ENCODE data around the gene RBBP4.
"Not testable (repeated sequence)": the region's sequence is repeated elsewhere in the genome, so short reads cannot be mapped to it uniquely, and the experiment has no call there.

Gene RBBP4

DNA sequence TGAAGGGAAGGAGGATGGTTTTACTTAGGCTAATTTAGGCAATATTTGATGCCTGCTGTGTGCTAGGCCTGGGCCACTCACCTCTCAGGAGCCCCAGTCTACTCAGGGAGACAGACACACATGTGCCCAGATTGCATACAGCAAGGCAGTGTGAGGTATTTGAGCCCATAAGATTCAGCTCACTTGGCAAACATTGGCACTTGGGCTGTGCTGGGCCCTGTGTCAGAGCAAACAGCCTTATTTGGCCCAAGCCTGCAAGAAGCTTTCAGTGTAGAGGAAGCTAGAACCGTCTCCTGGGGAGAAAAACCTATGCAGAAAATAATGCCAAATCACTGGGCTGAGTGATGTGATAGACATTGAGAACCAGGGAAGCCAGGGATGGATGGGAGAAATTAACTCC is 55.5 kb downstream of the RBBP4 start:
- no peak overlapping the region for H3K4me3 ChIP-seq (ENCODE audit: low read depth, low read length)

DNA sequence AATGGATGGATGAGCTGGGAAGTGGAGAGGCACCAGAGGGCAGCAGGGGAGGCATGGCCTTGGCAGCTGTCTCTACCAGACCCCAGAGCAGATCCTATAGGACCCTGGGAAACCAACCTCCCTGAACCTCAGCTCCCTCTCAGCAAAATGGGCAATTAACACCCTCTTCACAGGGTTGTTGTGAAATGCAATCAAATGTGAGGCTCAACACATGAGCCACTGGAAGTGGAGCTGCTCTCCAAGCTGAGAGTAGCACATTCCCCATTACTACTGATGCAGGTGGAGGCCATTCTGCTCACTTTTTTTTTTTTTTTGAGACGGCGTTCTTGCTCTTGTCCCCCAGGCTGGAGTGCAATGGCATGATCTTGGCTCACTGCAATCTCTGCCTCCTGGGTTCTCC is 58.1 kb downstream of the RBBP4 start:
- TF ChIP-seq, protein P1, sequence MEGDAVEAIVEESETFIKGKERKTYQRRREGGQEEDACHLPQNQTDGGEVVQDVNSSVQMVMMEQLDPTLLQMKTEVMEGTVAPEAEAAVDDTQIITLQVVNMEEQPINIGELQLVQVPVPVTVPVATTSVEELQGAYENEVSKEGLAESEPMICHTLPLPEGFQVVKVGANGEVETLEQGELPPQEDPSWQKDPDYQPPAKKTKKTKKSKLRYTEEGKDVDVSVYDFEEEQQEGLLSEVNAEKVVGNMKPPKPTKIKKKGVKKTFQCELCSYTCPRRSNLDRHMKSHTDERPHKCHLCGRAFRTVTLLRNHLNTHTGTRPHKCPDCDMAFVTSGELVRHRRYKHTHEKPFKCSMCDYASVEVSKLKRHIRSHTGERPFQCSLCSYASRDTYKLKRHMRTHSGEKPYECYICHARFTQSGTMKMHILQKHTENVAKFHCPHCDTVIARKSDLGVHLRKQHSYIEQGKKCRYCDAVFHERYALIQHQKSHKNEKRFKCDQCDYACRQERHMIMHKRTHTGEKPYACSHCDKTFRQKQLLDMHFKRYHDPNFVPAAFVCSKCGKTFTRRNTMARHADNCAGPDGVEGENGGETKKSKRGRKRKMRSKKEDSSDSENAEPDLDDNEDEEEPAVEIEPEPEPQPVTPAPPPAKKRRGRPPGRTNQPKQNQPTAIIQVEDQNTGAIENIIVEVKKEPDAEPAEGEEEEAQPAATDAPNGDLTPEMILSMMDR (IDR thresholded peaks at IDR 0.05; ENCODE audit: borderline replicate concordance, insufficient read depth, low read depth, low read length): no peak
- H3K4me3 ChIP-seq (ENCODE audit: low read depth, low read length): no peak overlapping the region

More for the DNA sequence above, 55.5 kb downstream of the RBBP4 start:
- TF ChIP-seq, protein P1 (IDR thresholded peaks at IDR 0.05; ENCODE audit: borderline replicate concordance, insufficient read depth, low read depth, low read length): no peak

DNA sequence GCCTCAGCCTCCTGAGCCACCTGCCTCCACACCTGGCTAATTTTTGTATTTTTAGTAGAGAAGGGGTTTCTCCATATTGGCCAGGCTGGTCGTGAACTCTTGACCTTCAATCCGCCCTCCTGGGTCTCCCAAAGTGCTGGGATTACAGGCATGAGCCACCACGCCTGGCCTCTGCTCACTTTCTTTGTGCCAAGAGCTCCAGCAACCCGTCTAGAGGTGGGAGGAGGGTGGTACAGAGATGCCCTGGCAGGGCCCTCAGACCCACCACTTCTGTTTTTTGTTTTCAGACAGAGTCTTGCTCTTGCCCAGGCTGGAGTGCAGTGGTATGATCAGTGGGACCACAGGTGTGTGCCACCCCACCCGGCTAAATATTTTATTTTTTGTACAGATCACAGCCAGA is 58.5 kb downstream of the RBBP4 start:
- H3K4me3 ChIP-seq (ENCODE audit: low read depth, low read length): no peak overlapping the region
- TF ChIP-seq, protein P1 (IDR thresholded peaks at IDR 0.05; ENCODE audit: borderline replicate concordance, insufficient read depth, low read depth, low read length): no peak

DNA sequence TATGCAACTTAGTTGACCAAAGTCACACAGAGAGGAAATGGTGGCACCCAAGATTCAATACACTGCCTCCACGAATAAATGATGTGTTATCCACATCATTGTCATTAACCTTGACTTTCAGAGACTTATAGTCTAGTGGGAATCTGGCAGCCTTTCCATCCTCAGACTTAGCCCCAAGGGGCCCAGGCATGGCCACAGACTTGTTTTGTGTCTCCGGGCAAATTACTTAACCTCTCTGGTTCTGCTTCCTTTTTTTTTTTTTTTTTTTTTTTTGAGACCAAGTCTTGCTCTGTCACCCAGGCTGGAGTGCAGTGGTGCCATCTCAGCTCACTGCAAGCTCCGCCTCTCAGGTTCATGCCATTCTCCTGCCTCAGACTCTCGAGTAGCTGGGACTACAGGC is 60.2 kb downstream of the RBBP4 start:
- H3K4me3 ChIP-seq (ENCODE audit: low read depth, low read length): not testable (repeated sequence)

DNA sequence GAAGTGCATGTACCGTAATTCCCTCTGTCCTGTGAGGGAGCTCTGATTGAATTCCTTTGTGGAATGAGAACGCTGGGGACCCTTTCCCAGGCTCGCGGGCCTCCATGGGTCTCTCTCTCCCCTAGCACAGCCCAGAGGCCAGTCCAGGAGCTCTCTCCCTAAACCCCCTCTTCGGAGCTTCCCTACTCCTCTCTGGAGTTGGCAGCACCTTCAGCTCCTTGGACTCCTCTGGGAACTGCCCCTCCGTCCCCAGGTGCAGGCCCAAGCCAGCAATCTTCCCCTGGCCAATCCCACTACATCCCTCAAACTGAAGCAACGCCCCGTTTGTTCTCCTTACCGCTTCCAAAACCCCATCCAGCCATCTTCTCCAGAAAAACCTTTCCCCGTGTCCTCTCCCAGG is 62.1 kb downstream of the RBBP4 start:
- no peak overlapping the region for H3K4me3 ChIP-seq (ENCODE audit: low read depth, low read length)
- TF ChIP-seq, protein P1 (IDR thresholded peaks at IDR 0.05; ENCODE audit: borderline replicate concordance, insufficient read depth, low read depth, low read length): no peak

DNA sequence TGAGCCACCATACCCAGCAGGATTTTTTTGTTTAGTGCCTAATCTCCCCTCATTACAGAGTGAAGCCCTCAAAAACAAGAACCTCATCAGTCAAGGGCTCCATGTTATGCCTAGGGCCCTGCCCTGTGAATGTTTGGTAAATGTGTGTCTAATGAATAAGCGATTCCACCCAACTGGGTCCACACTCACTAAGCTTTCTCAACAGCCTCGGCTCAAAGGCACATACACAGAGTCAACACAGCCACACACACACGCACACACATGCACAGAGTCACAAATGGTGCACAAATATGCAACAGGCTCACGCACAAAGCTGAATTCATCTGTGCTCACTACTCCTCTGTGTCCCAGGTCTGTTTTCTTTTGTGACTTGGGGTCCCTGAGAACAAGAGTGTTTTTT is 63.3 kb downstream of the RBBP4 start:
- H3K4me3 ChIP-seq (ENCODE audit: low read depth, low read length): no peak overlapping the region
- TF ChIP-seq, protein P1 (IDR thresholded peaks at IDR 0.05; ENCODE audit: borderline replicate concordance, insufficient read depth, low read depth, low read length): no peak

DNA sequence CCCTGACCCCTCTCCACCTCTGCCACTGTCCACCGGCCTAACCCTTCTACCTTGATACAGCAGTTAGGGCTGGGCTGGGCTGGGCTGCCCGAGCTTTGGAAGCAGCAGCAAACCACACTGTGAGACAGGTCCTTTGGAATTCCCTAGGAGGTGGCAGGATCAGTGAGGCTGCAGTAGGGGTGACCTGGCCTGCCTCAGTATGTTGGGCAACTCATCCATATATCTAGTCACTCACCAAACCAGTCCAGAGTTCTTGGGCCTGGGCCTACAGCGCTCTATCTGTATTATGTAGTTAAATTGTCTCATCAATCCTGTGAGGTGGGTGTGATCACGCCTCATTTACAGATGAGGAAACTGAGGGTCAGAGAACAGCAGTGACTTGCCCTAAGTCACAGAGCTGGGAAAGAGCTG is 64.9 kb downstream of the RBBP4 start:
- TF ChIP-seq, protein P1 (IDR thresholded peaks at IDR 0.05; ENCODE audit: borderline replicate concordance, insufficient read depth, low read depth, low read length): no peak
- no peak overlapping the region for H3K4me3 ChIP-seq (ENCODE audit: low read depth, low read length)
